Effector memory CD4-positive, alpha-beta T cell (primary cell): ENCODE results near the gene PKNOX2.

ENCODE experiments used
- DNase-seq, 3 donors: peaks; one replicate each; pipeline ENCODE4 v3.0.0-alpha.2; 2020
- H3K27ac ChIP-seq: 2 replicates; pipeline ENCODE4 v1.7.0; 2013; ENCODE audit warnings: mild to moderate bottlenecking, low read length, moderate library complexity; ENCODE audit not compliant: insufficient read depth, poor library complexity, severe bottlenecking
- H3K27me3 ChIP-seq: replicated peaks from 2 replicates; pipeline ENCODE4 v1.7.0; 2013; ENCODE audit warnings: mild to moderate bottlenecking, low read length; ENCODE audit not compliant: insufficient read depth, control insufficient read depth, poor library complexity, severe bottlenecking
- H3K36me3 ChIP-seq: 2 replicates; pipeline ENCODE4 v1.7.0; 2013; ENCODE audit warnings: mild to moderate bottlenecking, low read length, moderate library complexity; ENCODE audit not compliant: control insufficient read depth, insufficient read depth
- H3K4me1 ChIP-seq: 2 replicates; pipeline ENCODE4 v1.7.0; 2013; ENCODE audit warnings: low read length, mild to moderate bottlenecking; ENCODE audit not compliant: control insufficient read depth, insufficient read depth, poor library complexity, severe bottlenecking
- H3K4me3 ChIP-seq: 2 replicates; pipeline ENCODE4 v1.7.0; 2013; ENCODE audit warnings: low read length, low read depth, mild to moderate bottlenecking; ENCODE audit not compliant: insufficient read depth, poor library complexity, severe bottlenecking
- H3K9me3 ChIP-seq: 2 replicates; pipeline ENCODE4 v1.7.0; 2013; ENCODE audit warnings: mild to moderate bottlenecking, low read length, moderate library complexity; ENCODE audit not compliant: control insufficient read depth

Gene PKNOX2

DNA sequence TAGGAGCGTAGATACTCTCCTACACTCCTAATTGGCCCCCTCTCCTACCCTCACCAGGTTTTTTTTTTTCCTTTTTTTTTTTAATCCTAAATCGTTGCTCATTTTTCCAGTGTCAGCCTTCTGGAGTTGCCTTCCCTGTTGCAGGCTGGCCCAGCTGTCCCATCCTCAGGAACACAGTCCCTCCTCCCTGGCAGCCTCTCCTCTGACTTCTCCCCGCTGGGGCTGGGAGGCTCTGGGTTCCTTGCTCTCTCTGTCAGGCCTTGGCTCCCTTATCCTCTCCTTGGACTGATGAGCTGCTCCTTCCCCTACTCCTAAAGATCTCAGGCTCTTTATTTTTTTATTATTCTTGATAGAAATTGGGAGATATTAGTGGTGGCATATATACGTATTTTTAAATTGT, 62.2 kb downstream of the PKNOX2 start:
- Histone ChIP-seq H3K27ac (no peak overlapping the region), H3K36me3 (no peaks in the 10 kb centered on the region), H3K9me3 (no peaks in the 10 kb centered on the region), H3K4me1 (no peaks in the 10 kb centered on the region), H3K4me3 (no peak overlapping the region), H3K27me3 (no peaks in the 10 kb centered on the region)
- no peak for DNase-seq

DNA sequence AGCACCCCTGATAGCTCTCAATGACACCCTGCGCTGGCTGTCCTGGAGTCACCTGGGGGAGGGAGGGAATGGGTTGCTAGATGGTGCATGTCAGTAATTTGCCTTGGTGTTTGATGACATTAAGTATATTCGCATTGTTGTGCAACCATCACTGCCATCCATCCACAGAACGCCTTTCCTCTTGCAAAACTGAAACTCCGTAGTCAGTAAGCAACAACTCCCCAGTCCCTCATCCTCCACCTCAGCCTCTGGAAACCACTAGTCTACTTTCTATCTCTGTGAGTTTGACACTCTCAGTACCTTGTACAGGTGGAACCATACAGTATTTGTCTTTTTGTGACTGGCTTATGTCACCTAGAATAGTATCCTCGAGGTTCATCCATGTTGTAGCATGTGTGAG, 62.6 kb downstream of the PKNOX2 start:
- Histone ChIP-seq H3K4me3 (no peak overlapping the region), H3K27ac (no peak overlapping the region), H3K4me1 (no peaks in the 10 kb centered on the region), H3K27me3 (no peaks in the 10 kb centered on the region), H3K9me3 (no peaks in the 10 kb centered on the region), H3K36me3 (no peaks in the 10 kb centered on the region)
- no peak for DNase-seq

DNA sequence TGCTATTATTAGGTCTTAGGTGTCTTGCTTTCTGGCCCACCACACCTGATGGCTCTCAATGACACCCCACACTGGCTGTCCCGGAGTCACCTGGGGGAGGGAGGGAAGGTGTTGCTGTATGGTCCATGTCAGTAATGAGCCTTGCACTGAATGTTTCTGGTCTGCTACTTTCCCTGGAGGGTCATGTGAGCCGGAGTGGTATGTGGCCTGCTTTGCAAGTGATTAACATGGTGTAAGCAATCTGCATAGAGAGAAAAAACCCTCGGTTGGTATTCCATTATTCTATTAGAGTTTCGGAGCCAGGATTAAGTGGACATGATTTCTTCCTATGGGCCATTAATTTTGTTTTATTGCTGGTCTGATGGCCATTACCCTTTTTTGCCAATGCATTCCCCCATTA, 63.9 kb downstream of the PKNOX2 start:
- DNase-seq: no peak
- Histone ChIP-seq H3K27me3 (no peaks in the 10 kb centered on the region), H3K27ac (no peak overlapping the region), H3K4me1 (no peaks in the 10 kb centered on the region), H3K36me3 (no peaks in the 10 kb centered on the region), H3K9me3 (no peaks in the 10 kb centered on the region), H3K4me3 (no peak overlapping the region)

DNA sequence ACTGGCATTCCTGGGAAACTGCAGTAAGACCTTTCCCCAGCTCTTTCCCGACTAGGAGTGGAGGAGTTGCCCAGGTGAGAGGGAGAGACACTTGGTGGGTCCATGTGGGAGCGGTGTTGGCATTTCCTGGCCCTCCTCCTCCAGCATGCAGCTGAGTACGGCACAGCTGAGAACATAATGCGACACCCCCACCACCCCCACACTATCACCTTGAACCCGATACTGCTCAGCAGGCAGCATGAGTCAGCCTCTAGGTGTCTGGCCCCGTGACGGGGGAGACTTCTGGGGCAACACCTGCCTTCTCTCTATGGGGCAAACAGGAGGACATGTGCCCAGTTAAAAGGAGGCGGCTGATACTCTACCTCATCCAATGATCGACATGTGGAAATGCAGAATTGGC, 64.4 kb downstream of the PKNOX2 start:
- no peak overlapping the region for H3K4me3 ChIP-seq
- H3K36me3 ChIP-seq: no peaks in the 10 kb centered on the region
- no peak overlapping the region for H3K27ac ChIP-seq
- H3K9me3 ChIP-seq: no peaks in the 10 kb centered on the region
- no peak for DNase-seq
- H3K4me1 ChIP-seq: no peaks in the 10 kb centered on the region
- H3K27me3 ChIP-seq: no peaks in the 10 kb centered on the region

DNA sequence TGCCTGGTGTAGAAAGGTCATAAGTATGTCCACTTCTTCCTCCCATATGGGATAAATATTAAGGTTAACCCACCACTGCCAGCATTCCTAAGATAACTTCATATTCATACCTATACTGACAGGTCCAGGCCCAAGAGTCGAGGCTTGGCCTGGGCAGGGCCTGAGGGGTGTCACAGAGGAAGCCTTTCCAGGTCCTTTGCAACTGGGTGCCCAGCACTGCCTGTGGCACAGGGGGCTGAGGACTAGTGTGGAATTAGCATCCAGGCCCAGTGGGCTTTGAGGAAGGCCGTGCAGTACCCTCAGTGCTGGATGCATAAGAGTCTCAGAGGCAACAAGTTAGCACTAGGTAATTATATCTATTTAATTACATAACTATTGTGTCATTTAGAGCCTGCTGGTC, 65.4 kb downstream of the PKNOX2 start:
- Histone ChIP-seq H3K36me3 (no peaks in the 10 kb centered on the region), H3K4me1 (no peaks in the 10 kb centered on the region), H3K9me3 (no peaks in the 10 kb centered on the region), H3K4me3 (no peak overlapping the region), H3K27ac (no peak overlapping the region), H3K27me3 (no peaks in the 10 kb centered on the region)
- no peak for DNase-seq

DNA sequence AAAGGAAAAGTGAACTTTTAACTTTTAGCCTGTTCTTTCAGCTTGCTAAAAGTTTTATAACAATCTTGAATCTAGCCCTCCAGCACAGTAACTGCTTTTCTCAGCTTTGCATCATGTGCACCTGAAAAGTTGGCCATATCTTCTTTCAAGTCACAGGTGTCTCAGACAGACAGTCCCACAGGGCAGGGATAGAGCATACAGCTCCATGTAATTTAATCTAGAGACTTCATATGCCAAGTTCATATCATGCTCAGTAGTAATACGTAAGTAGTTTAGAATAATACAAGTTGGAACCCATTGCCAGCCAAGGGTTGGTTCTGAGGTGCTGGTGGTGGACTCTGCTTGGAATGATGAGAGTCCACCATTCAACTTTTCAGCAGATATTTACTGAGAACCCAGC, 68.6 kb downstream of the PKNOX2 start:
- H3K27ac ChIP-seq: no peak overlapping the region
- H3K4me3 ChIP-seq: no peak overlapping the region
- no peak for DNase-seq
- no peaks in the 10 kb centered on the region for H3K9me3 ChIP-seq
- no peaks in the 10 kb centered on the region for H3K27me3 ChIP-seq
- H3K36me3 ChIP-seq: no peaks in the 10 kb centered on the region
- H3K4me1 ChIP-seq: no peaks in the 10 kb centered on the region

DNA sequence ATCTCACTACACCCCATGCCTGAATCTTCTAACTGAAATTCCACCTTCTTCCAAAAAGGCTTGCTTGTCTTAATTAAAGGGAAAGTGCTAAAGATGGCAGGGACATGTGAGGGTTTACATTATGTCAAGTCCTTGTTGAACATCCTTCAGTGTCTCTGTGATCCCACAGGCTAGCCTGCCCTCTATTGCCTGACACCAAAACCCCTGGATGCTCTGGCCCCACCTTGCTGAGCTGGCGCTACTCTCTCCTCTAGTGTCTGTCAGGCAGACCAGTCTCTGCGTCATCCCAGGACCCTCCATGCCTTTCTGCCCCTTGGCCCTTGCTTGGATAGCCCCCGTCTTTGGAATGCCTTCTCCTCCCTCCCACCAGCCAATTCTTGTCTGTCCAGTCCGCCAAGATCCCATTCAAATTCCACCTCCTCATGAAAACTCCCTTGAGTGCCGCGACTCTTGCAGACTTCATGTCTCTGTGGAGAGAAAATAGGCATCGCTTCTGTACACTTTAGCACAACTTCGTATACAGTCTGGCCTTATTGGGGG, 69.3 kb downstream of the PKNOX2 start:
- no peaks in the 10 kb centered on the region for H3K4me1 ChIP-seq
- H3K4me3 ChIP-seq: no peak overlapping the region
- no peak for DNase-seq
- H3K27me3 ChIP-seq: no peaks in the 10 kb centered on the region
- no peak overlapping the region for H3K27ac ChIP-seq
- no peaks in the 10 kb centered on the region for H3K36me3 ChIP-seq
- no peaks in the 10 kb centered on the region for H3K9me3 ChIP-seq

DNA sequence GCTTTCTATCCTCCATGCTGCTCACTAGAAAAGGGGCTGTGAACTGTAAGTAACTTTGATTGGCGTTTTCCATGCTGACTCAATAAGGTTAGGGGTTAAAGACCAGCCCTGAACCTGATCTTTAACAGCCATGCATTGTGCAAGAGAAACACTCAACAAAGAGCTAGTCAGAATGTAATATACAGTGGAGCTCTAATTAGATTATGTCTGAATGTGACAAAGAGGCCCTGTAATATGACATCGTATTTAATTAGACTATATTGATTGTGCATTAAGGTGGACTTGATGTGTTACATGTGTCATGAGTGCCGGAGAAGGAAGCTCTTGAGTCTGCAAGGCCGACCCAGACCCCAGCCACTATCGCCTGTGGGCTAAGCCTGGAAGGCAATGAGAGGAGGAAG, 70.5 kb downstream of the PKNOX2 start:
- Histone ChIP-seq H3K27me3 (peaks cover 4% of the 10 kb centered on the region), H3K4me3 (no peak overlapping the region), H3K27ac (no peak overlapping the region), H3K9me3 (no peaks in the 10 kb centered on the region), H3K4me1 (no peaks in the 10 kb centered on the region), H3K36me3 (no peaks in the 10 kb centered on the region)
- DNase-seq: no peak

DNA sequence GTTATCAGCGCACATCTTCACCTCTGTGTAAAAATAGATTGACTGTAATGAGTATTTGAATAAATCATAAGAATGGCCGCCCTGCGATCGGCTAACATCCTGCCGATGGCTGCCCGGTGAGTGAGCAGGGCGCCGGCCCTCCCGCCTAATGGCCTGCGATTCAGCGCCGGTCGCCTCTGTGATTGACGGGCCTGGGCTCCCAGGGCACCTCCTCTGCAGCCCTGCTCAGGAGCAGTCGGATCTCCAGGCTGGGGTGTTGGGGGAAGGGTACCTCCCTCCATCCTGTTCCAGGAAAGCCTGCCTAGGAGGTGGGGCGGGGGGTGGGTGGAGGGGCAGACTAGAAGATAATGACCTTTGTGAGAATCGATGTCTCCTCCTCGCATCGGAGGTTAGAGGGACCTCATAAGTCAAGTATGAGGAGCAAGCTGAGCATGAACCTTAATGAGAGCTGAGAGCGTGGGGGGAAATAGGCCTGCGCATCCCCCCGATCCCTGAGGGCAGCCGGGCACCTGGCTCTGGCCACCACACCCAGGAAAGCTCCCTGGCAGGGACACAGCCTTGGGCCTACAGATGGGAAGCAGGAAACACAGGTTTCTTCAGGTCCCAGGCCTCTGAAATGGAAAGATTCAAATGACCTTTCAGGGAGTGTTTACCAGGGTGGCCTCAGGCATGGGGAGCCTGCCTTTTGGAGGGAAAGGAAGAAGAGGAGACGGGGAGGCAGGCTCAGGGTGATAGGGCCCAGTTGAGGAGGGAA, 71.7 kb downstream of the PKNOX2 start:
- Histone ChIP-seq H3K27ac (no peak overlapping the region), H3K36me3 (no peaks in the 10 kb centered on the region), H3K9me3 (no peaks in the 10 kb centered on the region), H3K4me1 (no peaks in the 10 kb centered on the region), H3K27me3 (peaks cover 4% of the 10 kb centered on the region), H3K4me3 (no peak overlapping the region)
- DNase-seq: no peak

DNA sequence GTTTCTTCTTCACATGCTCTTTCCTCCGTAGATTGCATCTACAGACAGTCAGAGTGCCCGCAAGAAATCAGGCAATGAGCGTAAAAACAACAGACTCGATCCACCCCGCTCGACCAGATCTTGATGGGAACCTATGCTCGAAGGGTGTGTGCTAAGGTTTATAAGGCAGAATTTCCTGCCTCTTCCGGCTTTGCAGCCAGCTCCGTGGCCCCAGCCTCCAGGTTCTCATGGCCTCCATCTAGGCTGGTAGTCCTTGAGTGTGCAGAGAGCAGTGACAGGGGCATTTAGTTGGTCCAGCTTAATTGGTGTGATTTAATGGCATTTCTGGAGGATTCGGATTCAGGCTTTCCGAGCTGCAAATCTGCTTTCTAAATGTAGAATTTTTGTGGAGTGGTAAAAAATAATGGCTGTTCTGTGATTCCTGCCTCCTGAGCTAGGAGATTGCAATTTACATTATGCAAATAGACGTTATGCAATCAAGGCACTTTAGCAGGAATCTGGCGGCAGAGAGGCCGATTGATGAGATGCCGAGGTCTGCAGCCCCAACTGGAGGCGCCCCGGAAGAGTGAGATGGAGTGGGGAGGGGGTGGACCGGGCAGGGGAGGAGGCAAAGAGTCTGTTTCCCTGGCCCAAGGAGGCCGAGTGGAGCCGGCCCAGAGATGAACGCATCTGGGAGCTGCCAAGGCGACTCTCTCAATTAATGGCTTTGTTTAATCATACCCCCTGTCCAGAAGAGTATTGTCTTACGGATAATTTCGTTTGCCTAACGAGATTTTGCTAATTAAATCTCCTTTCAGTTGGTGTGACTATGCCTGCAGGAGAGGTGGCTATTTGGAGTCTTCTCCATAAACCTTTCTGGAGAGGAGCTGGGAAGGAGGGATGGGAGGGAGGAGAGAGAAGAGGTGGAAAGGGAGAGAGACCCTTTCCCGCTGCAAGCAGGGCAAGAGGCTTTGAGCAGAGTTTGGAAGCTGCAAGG, 75.3 kb downstream of the PKNOX2 start:
- no peak for DNase-seq
- H3K36me3 ChIP-seq: no peaks in the 10 kb centered on the region
- H3K9me3 ChIP-seq: no peaks in the 10 kb centered on the region
- no peak overlapping the region for H3K4me3 ChIP-seq
- H3K27ac ChIP-seq: no peak overlapping the region
- no peaks in the 10 kb centered on the region for H3K4me1 ChIP-seq
- peaks cover 4% of the 10 kb centered on the region for H3K27me3 ChIP-seq
